ENCODE data around the gene C10orf71.

DNA sequence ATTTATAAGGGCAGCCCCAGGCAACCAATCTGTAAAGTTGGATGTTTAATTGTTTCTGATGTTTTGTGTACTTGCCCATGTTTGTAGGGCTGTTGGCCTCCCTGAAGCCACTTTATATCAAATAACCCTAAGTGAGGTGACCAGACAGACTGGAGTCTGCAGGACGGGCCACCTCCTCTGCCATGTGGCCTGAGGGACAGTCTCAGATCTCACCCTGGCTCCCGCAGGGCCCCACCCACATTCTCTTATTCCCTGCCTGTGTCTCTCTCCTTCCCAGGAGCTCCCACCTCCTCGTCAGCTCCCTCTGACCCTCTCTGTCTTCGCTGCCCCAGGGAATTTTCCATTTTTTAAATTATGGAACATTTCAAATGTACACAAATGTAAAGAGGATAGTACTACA, 9.5 kb upstream of the C10orf71 start:
- TF ChIP-seq RFX5 (IDR thresholded peaks at IDR 0.05) (no peak), POLR2A (IDR thresholded peaks at IDR 0.05; ENCODE audit: low read length) (no peak), HOXA7 (CRISPR knock-in tag; IDR thresholded peaks at IDR 0.05) (no peak), SMC3 (IDR thresholded peaks at IDR 0.05) (no peak), TP53 (CRISPR knock-in tag; IDR thresholded peaks at IDR 0.05) (no peak), RARB (CRISPR knock-in tag; IDR thresholded peaks at IDR 0.05) (no peak), POLR2AphosphoS2 (conservative IDR thresholded peaks at IDR 0.05; ENCODE audit: low read length) (no peak), CHD2 (IDR thresholded peaks at IDR 0.05; ENCODE audit: low read length, partially characterized antibody) (no peak), CEBPB (IDR thresholded peaks at IDR 0.05) (no peak), EP300 (IDR thresholded peaks at IDR 0.05) (no peak), RCOR1 (IDR thresholded peaks at IDR 0.05; ENCODE audit: low read depth, low read length) (no peak)
- TF ChIP-seq, protein P1, sequence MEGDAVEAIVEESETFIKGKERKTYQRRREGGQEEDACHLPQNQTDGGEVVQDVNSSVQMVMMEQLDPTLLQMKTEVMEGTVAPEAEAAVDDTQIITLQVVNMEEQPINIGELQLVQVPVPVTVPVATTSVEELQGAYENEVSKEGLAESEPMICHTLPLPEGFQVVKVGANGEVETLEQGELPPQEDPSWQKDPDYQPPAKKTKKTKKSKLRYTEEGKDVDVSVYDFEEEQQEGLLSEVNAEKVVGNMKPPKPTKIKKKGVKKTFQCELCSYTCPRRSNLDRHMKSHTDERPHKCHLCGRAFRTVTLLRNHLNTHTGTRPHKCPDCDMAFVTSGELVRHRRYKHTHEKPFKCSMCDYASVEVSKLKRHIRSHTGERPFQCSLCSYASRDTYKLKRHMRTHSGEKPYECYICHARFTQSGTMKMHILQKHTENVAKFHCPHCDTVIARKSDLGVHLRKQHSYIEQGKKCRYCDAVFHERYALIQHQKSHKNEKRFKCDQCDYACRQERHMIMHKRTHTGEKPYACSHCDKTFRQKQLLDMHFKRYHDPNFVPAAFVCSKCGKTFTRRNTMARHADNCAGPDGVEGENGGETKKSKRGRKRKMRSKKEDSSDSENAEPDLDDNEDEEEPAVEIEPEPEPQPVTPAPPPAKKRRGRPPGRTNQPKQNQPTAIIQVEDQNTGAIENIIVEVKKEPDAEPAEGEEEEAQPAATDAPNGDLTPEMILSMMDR (IDR thresholded peaks at IDR 0.05): no peak
- TF ChIP-seq, protein P2, sequence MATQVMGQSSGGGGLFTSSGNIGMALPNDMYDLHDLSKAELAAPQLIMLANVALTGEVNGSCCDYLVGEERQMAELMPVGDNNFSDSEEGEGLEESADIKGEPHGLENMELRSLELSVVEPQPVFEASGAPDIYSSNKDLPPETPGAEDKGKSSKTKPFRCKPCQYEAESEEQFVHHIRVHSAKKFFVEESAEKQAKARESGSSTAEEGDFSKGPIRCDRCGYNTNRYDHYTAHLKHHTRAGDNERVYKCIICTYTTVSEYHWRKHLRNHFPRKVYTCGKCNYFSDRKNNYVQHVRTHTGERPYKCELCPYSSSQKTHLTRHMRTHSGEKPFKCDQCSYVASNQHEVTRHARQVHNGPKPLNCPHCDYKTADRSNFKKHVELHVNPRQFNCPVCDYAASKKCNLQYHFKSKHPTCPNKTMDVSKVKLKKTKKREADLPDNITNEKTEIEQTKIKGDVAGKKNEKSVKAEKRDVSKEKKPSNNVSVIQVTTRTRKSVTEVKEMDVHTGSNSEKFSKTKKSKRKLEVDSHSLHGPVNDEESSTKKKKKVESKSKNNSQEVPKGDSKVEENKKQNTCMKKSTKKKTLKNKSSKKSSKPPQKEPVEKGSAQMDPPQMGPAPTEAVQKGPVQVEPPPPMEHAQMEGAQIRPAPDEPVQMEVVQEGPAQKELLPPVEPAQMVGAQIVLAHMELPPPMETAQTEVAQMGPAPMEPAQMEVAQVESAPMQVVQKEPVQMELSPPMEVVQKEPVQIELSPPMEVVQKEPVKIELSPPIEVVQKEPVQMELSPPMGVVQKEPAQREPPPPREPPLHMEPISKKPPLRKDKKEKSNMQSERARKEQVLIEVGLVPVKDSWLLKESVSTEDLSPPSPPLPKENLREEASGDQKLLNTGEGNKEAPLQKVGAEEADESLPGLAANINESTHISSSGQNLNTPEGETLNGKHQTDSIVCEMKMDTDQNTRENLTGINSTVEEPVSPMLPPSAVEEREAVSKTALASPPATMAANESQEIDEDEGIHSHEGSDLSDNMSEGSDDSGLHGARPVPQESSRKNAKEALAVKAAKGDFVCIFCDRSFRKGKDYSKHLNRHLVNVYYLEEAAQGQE (IDR thresholded peaks at IDR 0.05): no peak

All from A549 (cell line).